Prostate gland (tissue), 2 donors: ENCODE results near the gene ABCA13.
"Not testable (repeated sequence)": the region's sequence is repeated elsewhere in the genome, so short reads cannot be mapped to it uniquely, and the experiment has no call there.

Source experiments
- POLR2AphosphoS5 ChIP-seq: sonication (generic); formaldehyde crosslinking; IDR thresholded peaks from one replicate; pipeline ENCODE4 v1.6.1; 2017; ENCODE audit warnings: antibody characterized with exemption
- TF ChIP-seq, protein P1 (sequence below), 4 experiments: fragments of 200-600 bp in 2 of 4; fragments of 450-650 bp in 2 of 4; sonication (generic) in 2 of 4; IDR thresholded peaks; 1 replicate in 3 of 4; 2 replicates in 1 of 4; pipeline ENCODE4 v1.5.1; 2016 to 2019; ENCODE audit warnings: antibody characterized with exemption in 4 of 4, mild to moderate bottlenecking in 2 of 4, moderate library complexity in 2 of 4

DNA sequence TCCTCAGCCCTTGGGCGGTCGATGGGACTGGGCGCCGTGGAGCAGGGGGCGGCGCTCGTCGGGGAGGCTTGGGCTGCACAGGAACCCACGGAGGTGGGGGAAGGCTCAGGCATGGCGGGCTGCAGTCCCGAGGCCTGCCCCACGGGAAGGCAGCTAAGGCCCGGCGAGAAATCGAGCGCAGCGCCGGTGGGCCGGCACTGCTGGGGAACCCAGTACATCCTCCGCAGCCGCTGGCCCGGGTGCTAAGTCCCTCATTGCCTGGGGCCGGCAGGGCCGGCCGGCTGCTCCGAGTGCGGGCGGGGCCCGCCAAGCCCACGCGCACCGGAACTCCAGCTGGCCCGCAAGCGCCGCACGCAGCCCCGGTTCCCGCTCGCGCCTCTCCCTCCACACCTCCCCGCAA lies 31.7 kb downstream of the ABCA13 start:
- TF ChIP-seq, protein P1, sequence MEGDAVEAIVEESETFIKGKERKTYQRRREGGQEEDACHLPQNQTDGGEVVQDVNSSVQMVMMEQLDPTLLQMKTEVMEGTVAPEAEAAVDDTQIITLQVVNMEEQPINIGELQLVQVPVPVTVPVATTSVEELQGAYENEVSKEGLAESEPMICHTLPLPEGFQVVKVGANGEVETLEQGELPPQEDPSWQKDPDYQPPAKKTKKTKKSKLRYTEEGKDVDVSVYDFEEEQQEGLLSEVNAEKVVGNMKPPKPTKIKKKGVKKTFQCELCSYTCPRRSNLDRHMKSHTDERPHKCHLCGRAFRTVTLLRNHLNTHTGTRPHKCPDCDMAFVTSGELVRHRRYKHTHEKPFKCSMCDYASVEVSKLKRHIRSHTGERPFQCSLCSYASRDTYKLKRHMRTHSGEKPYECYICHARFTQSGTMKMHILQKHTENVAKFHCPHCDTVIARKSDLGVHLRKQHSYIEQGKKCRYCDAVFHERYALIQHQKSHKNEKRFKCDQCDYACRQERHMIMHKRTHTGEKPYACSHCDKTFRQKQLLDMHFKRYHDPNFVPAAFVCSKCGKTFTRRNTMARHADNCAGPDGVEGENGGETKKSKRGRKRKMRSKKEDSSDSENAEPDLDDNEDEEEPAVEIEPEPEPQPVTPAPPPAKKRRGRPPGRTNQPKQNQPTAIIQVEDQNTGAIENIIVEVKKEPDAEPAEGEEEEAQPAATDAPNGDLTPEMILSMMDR (IDR thresholded peaks at IDR 0.05) = not testable (repeated sequence)
- TF ChIP-seq POLR2AphosphoS5 = not testable (repeated sequence)
